ENCODE measurements around the gene PLG.

- TF ChIP-seq, protein P1, sequence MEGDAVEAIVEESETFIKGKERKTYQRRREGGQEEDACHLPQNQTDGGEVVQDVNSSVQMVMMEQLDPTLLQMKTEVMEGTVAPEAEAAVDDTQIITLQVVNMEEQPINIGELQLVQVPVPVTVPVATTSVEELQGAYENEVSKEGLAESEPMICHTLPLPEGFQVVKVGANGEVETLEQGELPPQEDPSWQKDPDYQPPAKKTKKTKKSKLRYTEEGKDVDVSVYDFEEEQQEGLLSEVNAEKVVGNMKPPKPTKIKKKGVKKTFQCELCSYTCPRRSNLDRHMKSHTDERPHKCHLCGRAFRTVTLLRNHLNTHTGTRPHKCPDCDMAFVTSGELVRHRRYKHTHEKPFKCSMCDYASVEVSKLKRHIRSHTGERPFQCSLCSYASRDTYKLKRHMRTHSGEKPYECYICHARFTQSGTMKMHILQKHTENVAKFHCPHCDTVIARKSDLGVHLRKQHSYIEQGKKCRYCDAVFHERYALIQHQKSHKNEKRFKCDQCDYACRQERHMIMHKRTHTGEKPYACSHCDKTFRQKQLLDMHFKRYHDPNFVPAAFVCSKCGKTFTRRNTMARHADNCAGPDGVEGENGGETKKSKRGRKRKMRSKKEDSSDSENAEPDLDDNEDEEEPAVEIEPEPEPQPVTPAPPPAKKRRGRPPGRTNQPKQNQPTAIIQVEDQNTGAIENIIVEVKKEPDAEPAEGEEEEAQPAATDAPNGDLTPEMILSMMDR (IDR thresholded peaks at IDR 0.05): no peak
- TF ChIP-seq POLR2AphosphoS5 (IDR thresholded peaks at IDR 0.05) (no peak), POLR2A (IDR thresholded peaks at IDR 0.05) (no peak)
Observed at GRCh38 chr6:160774399-160774798, 72.4 kb downstream of the PLG start.
